IMR-90 (cell line): ENCODE measurements around the gene TSSC4. TPM values are rescaled to one million over a fixed set of nuclear protein-coding genes. Genes with fewer than 3 reads are reported as not detected.
A peak's percentile ranks its signal among the peaks of the same experiment; 100 is the strongest.

Experiments
- ATAC-seq: fragments of 200-7000 bp; cut with Tn5 transposase; 2 replicates; pipeline ENCODE4 v1.9.1; 2020; ENCODE audit warnings: low read depth, mild to moderate bottlenecking, moderate library complexity
- BruUV-seq: library from RNA; stranded (reverse); fragments of 400-500 nt; replicated peaks from 2 replicates; lab custom pipeline; 2021; lab: Mats Ljungman, UMichigan
- CTCF ChIA-PET: fragments of 300-600 bp; formaldehyde crosslinking; extraction: SDS; loops from one replicate; lab custom pipeline; 2021; ENCODE audit warnings: antibody characterized with exemption; lab: Yijun Ruan, JAX
- POLR2A ChIA-PET: fragments of 300-600 bp; sonication (Branson Sonifier 250); formaldehyde crosslinking; loops from one replicate; lab custom pipeline; 2022; ENCODE audit warnings: antibody characterized with exemption; ENCODE audit not compliant: unreplicated experiment; lab: Charles Lee
- DNase-seq: peaks from one replicate; pipeline ENCODE4 v3.0.0; 2013
- H2AFZ ChIP-seq: replicated peaks from 2 replicates; pipeline ENCODE3; 2013; ENCODE audit warnings: low read length, mild to moderate bottlenecking; ENCODE audit not compliant: poor library complexity
- H2AK5ac ChIP-seq: 2 replicates; pipeline ENCODE4 v1.6.1; 2013; ENCODE audit warnings: low read depth, low read length, inconsistent platforms
- H2AK9ac ChIP-seq: replicated peaks from 2 replicates; pipeline ENCODE3; 2013; ENCODE audit warnings: mild to moderate bottlenecking, low read depth, low read length, moderate library complexity; ENCODE audit not compliant: poor library complexity
- H2BK120ac ChIP-seq: 2 replicates; pipeline ENCODE4 v1.6.1; 2013; ENCODE audit warnings: low read depth, low read length, inconsistent platforms
- H2BK15ac ChIP-seq: 3 replicates; pipeline ENCODE4 v1.6.1; 2013; ENCODE audit warnings: low read depth, low read length, inconsistent platforms
- H2BK20ac ChIP-seq: 2 replicates; pipeline ENCODE4 v1.6.1; 2013; ENCODE audit warnings: low read depth, mild to moderate bottlenecking, inconsistent platforms, low read length, moderate library complexity
- H2BK5ac ChIP-seq: 2 replicates; pipeline ENCODE4 v1.6.1; 2013; ENCODE audit warnings: mild to moderate bottlenecking, low read depth, low read length, inconsistent platforms; ENCODE audit not compliant: poor library complexity, severe bottlenecking
- H3K14ac ChIP-seq: replicated peaks from 2 replicates; pipeline ENCODE4 v1.6.1; 2013; ENCODE audit warnings: low read depth, low read length, inconsistent platforms
- H3K18ac ChIP-seq: 2 replicates; pipeline ENCODE4 v1.6.1; 2013; ENCODE audit warnings: low read depth, low read length, control low read depth
- H3K23ac ChIP-seq: 2 replicates; pipeline ENCODE4 v1.6.1; 2013; ENCODE audit warnings: low read depth, low read length, inconsistent platforms
- H3K27ac ChIP-seq: 2 replicates; pipeline ENCODE4 v1.5.1; 2013; ENCODE audit warnings: mild to moderate bottlenecking, control low read depth, low read length; ENCODE audit not compliant: insufficient read depth
- H3K27me3 ChIP-seq: 2 replicates; pipeline ENCODE4 v1.6.1; 2013; ENCODE audit warnings: low read length; ENCODE audit not compliant: control insufficient read depth, insufficient read depth
- H3K36me3 ChIP-seq: 2 replicates; pipeline ENCODE4 v1.6.1; 2013; ENCODE audit warnings: low read length, mixed read lengths; ENCODE audit not compliant: control insufficient read depth, insufficient read depth
- H3K4ac ChIP-seq: 2 replicates; pipeline ENCODE4 v1.6.1; 2013; ENCODE audit warnings: low read depth, low read length, inconsistent platforms
- H3K4me1 ChIP-seq: 2 replicates; pipeline ENCODE4 v1.6.1; 2013; ENCODE audit warnings: low read length, mixed read lengths; ENCODE audit not compliant: control insufficient read depth, insufficient read depth
- H3K4me2 ChIP-seq: 2 replicates; pipeline ENCODE4 v1.6.1; 2013; ENCODE audit warnings: low read depth, mild to moderate bottlenecking, control low read depth, low read length, moderate library complexity
- H3K4me3 ChIP-seq: 2 replicates; pipeline ENCODE4 v1.5.1; 2013; ENCODE audit warnings: low read depth, mild to moderate bottlenecking, control low read depth, low read length, moderate library complexity; ENCODE audit not compliant: insufficient read depth
- H3K56ac ChIP-seq: 2 replicates; pipeline ENCODE4 v1.6.1; 2013; ENCODE audit warnings: low read length, inconsistent platforms; ENCODE audit not compliant: insufficient read depth; ENCODE audit errors: extremely low read depth
- H3K79me1 ChIP-seq, 2 experiments: 2 replicates each; pipeline ENCODE4 v1.6.1; 2013; ENCODE audit warnings: low read length in 2 of 2, inconsistent platforms in 1 of 2, low read depth in 1 of 2
- H3K9ac ChIP-seq: 2 replicates; pipeline ENCODE4 v1.6.1; 2013; ENCODE audit warnings: low read depth, low read length, control low read depth
- H3K9me1 ChIP-seq: 2 replicates; pipeline ENCODE4 v1.6.1; 2013; ENCODE audit warnings: low read length, inconsistent platforms; ENCODE audit not compliant: insufficient read depth
- H3K9me3 ChIP-seq: 2 replicates; pipeline ENCODE4 v1.6.1; 2013; ENCODE audit warnings: low read length; ENCODE audit not compliant: control insufficient read depth, insufficient read depth
- H4K20me1 ChIP-seq: 2 replicates; pipeline ENCODE4 v1.6.1; 2013; ENCODE audit warnings: low read length, inconsistent platforms; ENCODE audit not compliant: insufficient read depth
- H4K5ac ChIP-seq: 2 replicates; pipeline ENCODE4 v1.6.1; 2013; ENCODE audit warnings: mild to moderate bottlenecking, low read depth, low read length, control low read depth
- H4K8ac ChIP-seq, 2 experiments: 2 replicates each; pipeline ENCODE4 v1.6.1; 2013; ENCODE audit warnings: low read depth in 2 of 2, low read length in 2 of 2, control low read depth in 1 of 2, inconsistent platforms in 1 of 2
- H4K91ac ChIP-seq: 2 replicates; pipeline ENCODE4 v1.6.1; 2013; ENCODE audit warnings: low read depth, low read length, inconsistent platforms; ENCODE audit not compliant: insufficient read depth
- FOS ChIP-seq: fragments of 150-350 bp; IDR thresholded peaks from 2 replicates; pipeline ENCODE4 v1.6.1; 2016; ENCODE audit warnings: low read depth, low read length
- MXI1 ChIP-seq: IDR thresholded peaks from 2 replicates; pipeline ENCODE4 v1.6.1; 2012; ENCODE audit warnings: low read depth, mild to moderate bottlenecking, low read length, moderate library complexity, borderline replicate concordance
- POLR2A ChIP-seq: IDR thresholded peaks from 2 replicates; pipeline ENCODE4 v1.6.1; 2012; ENCODE audit warnings: mild to moderate bottlenecking, low read depth, low read length
- WGBS, 2 experiments: methylation state at CpG; one replicate each; pipeline versions ENCODE4 v1.1.5 to v1.1.7; 2013; ENCODE audit warnings: missing lambda C conversion rate in 2 of 2; ENCODE audit not compliant: insufficient read length in 1 of 2; ENCODE audit errors: extremely low coverage in 2 of 2; 5-methylcytosine and 5-hydroxymethylcytosine counted together
- dilution Hi-C: fragments of 300-500 bp; cut with HindIII; formaldehyde crosslinking; loops from one replicate; pipeline ENCODE4 v1.14.3; 2018; ENCODE audit warnings: low sequenced_read_pairs; ENCODE audit not compliant: unreplicated experiment
- in situ Hi-C: fragments of 300-500 bp; cut with MboI; formaldehyde crosslinking; loops from 3 replicates; pipeline ENCODE4 v1.14.3; 2019; ENCODE audit warnings: low sequenced_read_pairs, inconsistent platforms, mixed read lengths
- intact Hi-C: fragments of 100-400 bp; cut with micrococcal nuclease; formaldehyde crosslinking; loops from 2 replicates; pipeline ENCODE4 v1.10.0; 2022
- polyA plus RNA-seq, 3 experiments: library from polyadenylated mRNA; depleted of rRNA; stranded (reverse); fragments of >200 nt; gene quantifications; 2 replicates each; pipeline ENCODE4 v1.2.3, GENCODE V29; 2012; ENCODE audit warnings: low replicate concordance in 1 of 3
- total RNA-seq: library from RNA; depleted of rRNA; stranded (reverse); fragments of >200 nt; gene quantifications from 2 replicates; pipeline ENCODE4 v1.2.3, GENCODE V29; 2012

TSSC4 gene
- total and polyA plus RNA-seq, 2 of the 4 experiments (the other 2 are of a cell fraction), result 34.9 to 40.0 TPM

- peaks cover 9% of the 10 kb centered on the region for H3K4me1 ChIP-seq
- H3K79me1 ChIP-seq, result peaks cover 3 to 36% of the 10 kb centered on the region in 2 experiments; a peak in 3 of 4 replicates
- H4K8ac ChIP-seq, result peak overlapping the region; percentile 91 to 99
- POLR2A ChIA-PET, result interaction anchor here (0.5 to 1.2 kb wide), 5 partner anchors 23 to 808 kb away, joined by 3 to 17 read pairs (median 5); no protein-coding TSS in a partner anchor
- H2BK15ac ChIP-seq, result no peak overlapping the region
- H4K5ac ChIP-seq, result peak overlapping the region; percentile 92
- H2AFZ ChIP-seq, result peak overlapping the region; percentile 94
- peak overlapping the region; percentile 91 for H2AK5ac ChIP-seq
- peak overlapping the region; percentile 88 for H4K91ac ChIP-seq
- H3K36me3 ChIP-seq, result peaks cover 32% of the 10 kb centered on the region
- peak overlapping the region; percentile 99 for H2AK9ac ChIP-seq
- H4K20me1 ChIP-seq, result no peaks in the 10 kb centered on the region
- peak; percentile 16 for ATAC-seq
- H3K9ac ChIP-seq, result peak overlapping the region; percentile 96
- peak overlapping the region; percentile 54 for H2BK5ac ChIP-seq
- peak overlapping the region; percentile 92 for H3K56ac ChIP-seq
- peak overlapping the region; percentile 90 for H3K4me3 ChIP-seq
- in situ Hi-C loops (no loop called here), intact Hi-C loops (loop anchor here (1.0 kb wide), 3 partner anchors 18 to 95 kb away; no protein-coding TSS in a partner anchor), dilution Hi-C loops (no loop called here)
- no peak overlapping the region for H3K18ac ChIP-seq
- H3K9me1 ChIP-seq, result no peaks in the 10 kb centered on the region
- H3K4me2 ChIP-seq, result peak overlapping the region; percentile 85
- H3K4ac ChIP-seq, result peak overlapping the region; percentile 91
- no TSS peak for BruUV-seq
- H3K9me3 ChIP-seq, result no peaks in the 10 kb centered on the region
- H3K23ac ChIP-seq, result peak overlapping the region; percentile 70
- DNase-seq, result no peak
- H3K27me3 ChIP-seq, result no peaks in the 10 kb centered on the region
- 0% methylated on average over 16 of the region's 55 CpGs; no CpG with 5 or more reads in 1 of the 2 experiments for WGBS, 2 experiments
- no peak overlapping the region for H2BK20ac ChIP-seq
- H3K27ac ChIP-seq, result peak overlapping the region; percentile 67
- peak; percentile 49; the same call in 1 of the 2 replicates for TF ChIP-seq POLR2A
- no peak for TF ChIP-seq FOS
- TF ChIP-seq MXI1, result 0 out of 2 replicates have a peak, but pooled peaks have one; percentile 1
- peak overlapping the region; percentile 81 for H3K14ac ChIP-seq
- CTCF ChIA-PET, result interaction anchor here (0.8 to 1.0 kb wide), 2 partner anchors 17 to 18 kb away, joined by 3 to 5 read pairs; no protein-coding TSS in a partner anchor
- H2BK120ac ChIP-seq, result peak overlapping the region; percentile 52; the same call in 1 of the 2 replicates
Measured at GRCh38 chr11:2400762-2401435, 349 bp downstream of the TSSC4 start.
